ENCODE data around the gene CTXN2.

CTXN2 gene

GRCh38 chr15:48242015-48242414, 50.5 kb downstream of the CTXN2 start:
- no peak overlapping the region for H3K4me3 ChIP-seq (replicated peaks; ENCODE audit: insufficient read depth, low read length)
- no peak for DNase-seq (ENCODE audit: low read depth in 1 of 2, low spot score in 1 of 2)
- H3K27ac ChIP-seq (replicated peaks) = no peak overlapping the region
- TF ChIP-seq, protein P1, sequence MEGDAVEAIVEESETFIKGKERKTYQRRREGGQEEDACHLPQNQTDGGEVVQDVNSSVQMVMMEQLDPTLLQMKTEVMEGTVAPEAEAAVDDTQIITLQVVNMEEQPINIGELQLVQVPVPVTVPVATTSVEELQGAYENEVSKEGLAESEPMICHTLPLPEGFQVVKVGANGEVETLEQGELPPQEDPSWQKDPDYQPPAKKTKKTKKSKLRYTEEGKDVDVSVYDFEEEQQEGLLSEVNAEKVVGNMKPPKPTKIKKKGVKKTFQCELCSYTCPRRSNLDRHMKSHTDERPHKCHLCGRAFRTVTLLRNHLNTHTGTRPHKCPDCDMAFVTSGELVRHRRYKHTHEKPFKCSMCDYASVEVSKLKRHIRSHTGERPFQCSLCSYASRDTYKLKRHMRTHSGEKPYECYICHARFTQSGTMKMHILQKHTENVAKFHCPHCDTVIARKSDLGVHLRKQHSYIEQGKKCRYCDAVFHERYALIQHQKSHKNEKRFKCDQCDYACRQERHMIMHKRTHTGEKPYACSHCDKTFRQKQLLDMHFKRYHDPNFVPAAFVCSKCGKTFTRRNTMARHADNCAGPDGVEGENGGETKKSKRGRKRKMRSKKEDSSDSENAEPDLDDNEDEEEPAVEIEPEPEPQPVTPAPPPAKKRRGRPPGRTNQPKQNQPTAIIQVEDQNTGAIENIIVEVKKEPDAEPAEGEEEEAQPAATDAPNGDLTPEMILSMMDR (IDR thresholded peaks at IDR 0.05; ENCODE audit: insufficient read depth, low read length) = no peak
- TF ChIP-seq POLR2AphosphoS5 (IDR thresholded peaks at IDR 0.05; ENCODE audit: low read depth) (no peak), GABPA (IDR thresholded peaks at IDR 0.05; ENCODE audit: low read depth) (no peak), SPI1 (IDR thresholded peaks at IDR 0.05; ENCODE audit: borderline replicate concordance, low read depth) (no peak)
- no peaks in the 10 kb centered on the region for H3K27me3 ChIP-seq (ENCODE audit: insufficient read depth, poor library complexity, severe bottlenecking)

- Histone ChIP-seq H3K27me3 (ENCODE audit: insufficient read depth, poor library complexity, severe bottlenecking) (no peaks in the 10 kb centered on the region), H3K27ac (replicated peaks) (no peak overlapping the region), H3K4me3 (replicated peaks; ENCODE audit: insufficient read depth, low read length) (no peak overlapping the region)
- DNase-seq (ENCODE audit: low read depth in 1 of 2, low spot score in 1 of 2) = no peak
- TF ChIP-seq GABPA (IDR thresholded peaks at IDR 0.05; ENCODE audit: low read depth) (no peak), REST (IDR thresholded peaks at IDR 0.05; ENCODE audit: insufficient replicate concordance, low read depth) (no peak), SPI1 (IDR thresholded peaks at IDR 0.05; ENCODE audit: borderline replicate concordance, low read depth) (no peak), POLR2AphosphoS5 (IDR thresholded peaks at IDR 0.05; ENCODE audit: low read depth) (no peak)
- TF ChIP-seq, protein P1 (IDR thresholded peaks at IDR 0.05; ENCODE audit: insufficient read depth, low read length) = no peak
Observed at GRCh38 chr15:48242535-48242934, 51.1 kb downstream of the CTXN2 start.

DNA sequence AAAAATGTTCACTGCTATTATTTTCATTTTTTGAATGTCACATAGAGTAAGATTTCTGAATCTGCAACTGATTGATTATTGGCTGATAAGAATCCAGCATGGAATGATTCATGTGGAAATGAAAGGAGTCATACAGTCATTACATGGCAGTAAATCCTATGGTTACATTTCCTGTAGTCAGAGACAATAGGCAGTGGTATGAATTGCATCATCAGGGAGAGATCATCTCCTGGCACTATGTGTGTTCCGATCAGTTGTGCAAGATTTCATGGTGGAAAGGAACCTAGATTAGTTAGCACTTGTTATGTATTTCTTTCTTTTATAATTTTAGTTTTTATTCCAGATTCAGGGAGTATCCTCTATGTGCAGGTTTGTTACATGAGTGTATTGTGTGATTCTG, 53.5 kb downstream of the CTXN2 start:
- TF ChIP-seq GABPA (IDR thresholded peaks at IDR 0.05; ENCODE audit: low read depth) (no peak), POLR2AphosphoS5 (IDR thresholded peaks at IDR 0.05; ENCODE audit: low read depth) (no peak), SPI1 (IDR thresholded peaks at IDR 0.05; ENCODE audit: borderline replicate concordance, low read depth) (no peak), REST (IDR thresholded peaks at IDR 0.05; ENCODE audit: insufficient replicate concordance, low read depth) (no peak)
- TF ChIP-seq, protein P1 (IDR thresholded peaks at IDR 0.05; ENCODE audit: insufficient read depth, low read length) = no peak
- Histone ChIP-seq H3K27ac (replicated peaks) (no peak overlapping the region), H3K4me3 (replicated peaks; ENCODE audit: insufficient read depth, low read length) (no peak overlapping the region), H3K27me3 (ENCODE audit: insufficient read depth, poor library complexity, severe bottlenecking) (no peaks in the 10 kb centered on the region)
- DNase-seq (ENCODE audit: low read depth in 1 of 2, low spot score in 1 of 2) = no peak

GRCh38 chr15:48248414-48248813, 56.9 kb downstream of the CTXN2 start:
- no peak for DNase-seq (ENCODE audit: low read depth in 1 of 2, low spot score in 1 of 2)
- TF ChIP-seq POLR2AphosphoS5 (IDR thresholded peaks at IDR 0.05; ENCODE audit: low read depth) (no peak), GABPA (IDR thresholded peaks at IDR 0.05; ENCODE audit: low read depth) (no peak), REST (IDR thresholded peaks at IDR 0.05; ENCODE audit: insufficient replicate concordance, low read depth) (no peak), SPI1 (IDR thresholded peaks at IDR 0.05; ENCODE audit: borderline replicate concordance, low read depth) (no peak)
- TF ChIP-seq, protein P1 (IDR thresholded peaks at IDR 0.05; ENCODE audit: insufficient read depth, low read length) = no peak
- H3K4me3 ChIP-seq (replicated peaks; ENCODE audit: insufficient read depth, low read length) = no peak overlapping the region
- H3K27me3 ChIP-seq (ENCODE audit: insufficient read depth, poor library complexity, severe bottlenecking) = no peaks in the 10 kb centered on the region
- H3K27ac ChIP-seq (replicated peaks) = no peak overlapping the region
